GM19351 (cell line): ENCODE measurements around the gene IFNA1.
A peak's percentile ranks its signal among the peaks of the same experiment; 100 is the strongest.
"Not testable (repeated sequence)": the region's sequence is repeated elsewhere in the genome, so short reads cannot be mapped to it uniquely, and the experiment has no call there.

ENCODE experiments used
- ATAC-seq: cut with Tn5 transposase; IDR thresholded peaks from one replicate; pipeline ENCODE4 v1.9.1; 2021; ENCODE audit warnings: mild to moderate bottlenecking, moderate library complexity; ENCODE audit not compliant: unreplicated experiment

IFNA1 gene

DNA sequence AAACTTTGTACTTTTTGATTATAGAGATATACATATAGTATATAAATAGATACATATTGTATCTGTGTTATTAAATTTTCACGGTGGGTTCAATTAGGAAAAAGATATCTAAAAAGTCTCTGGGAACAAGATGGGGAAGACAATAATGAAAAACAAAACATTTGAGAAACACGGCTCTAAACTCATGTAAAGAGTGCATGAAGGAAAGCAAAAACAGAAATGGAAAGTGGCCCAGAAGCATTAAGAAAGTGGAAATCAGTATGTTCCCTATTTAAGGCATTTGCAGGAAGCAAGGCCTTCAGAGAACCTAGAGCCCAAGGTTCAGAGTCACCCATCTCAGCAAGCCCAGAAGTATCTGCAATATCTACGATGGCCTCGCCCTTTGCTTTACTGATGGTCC is at the start of gene IFNA1:
IFNA1 (plus strand) TSS at position 301 of the 400 bp plus-strand sequence; CDS start at position 370, 69 bp downstream.
- no peak for ATAC-seq

DNA sequence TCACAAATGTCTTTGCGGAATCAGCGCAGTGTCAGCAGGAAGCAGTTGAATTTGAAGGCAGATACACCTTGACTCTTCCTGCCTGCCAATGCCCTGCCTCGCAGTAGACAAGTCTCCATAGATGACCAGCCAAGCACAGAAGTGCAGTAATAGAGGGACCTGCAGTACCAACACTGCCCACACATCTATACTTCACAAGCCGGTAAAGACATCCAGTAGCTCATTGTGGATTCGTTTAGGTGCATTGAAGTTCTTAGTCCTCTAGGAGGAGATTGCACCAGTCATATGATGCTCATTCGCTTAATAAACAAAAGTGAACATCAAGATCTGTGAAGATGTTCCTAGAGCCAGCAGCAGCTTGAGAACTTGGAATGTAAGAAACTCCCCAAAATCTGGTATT is 48.0 kb upstream of the IFNA1 start:
- peak; percentile 89 for ATAC-seq

DNA sequence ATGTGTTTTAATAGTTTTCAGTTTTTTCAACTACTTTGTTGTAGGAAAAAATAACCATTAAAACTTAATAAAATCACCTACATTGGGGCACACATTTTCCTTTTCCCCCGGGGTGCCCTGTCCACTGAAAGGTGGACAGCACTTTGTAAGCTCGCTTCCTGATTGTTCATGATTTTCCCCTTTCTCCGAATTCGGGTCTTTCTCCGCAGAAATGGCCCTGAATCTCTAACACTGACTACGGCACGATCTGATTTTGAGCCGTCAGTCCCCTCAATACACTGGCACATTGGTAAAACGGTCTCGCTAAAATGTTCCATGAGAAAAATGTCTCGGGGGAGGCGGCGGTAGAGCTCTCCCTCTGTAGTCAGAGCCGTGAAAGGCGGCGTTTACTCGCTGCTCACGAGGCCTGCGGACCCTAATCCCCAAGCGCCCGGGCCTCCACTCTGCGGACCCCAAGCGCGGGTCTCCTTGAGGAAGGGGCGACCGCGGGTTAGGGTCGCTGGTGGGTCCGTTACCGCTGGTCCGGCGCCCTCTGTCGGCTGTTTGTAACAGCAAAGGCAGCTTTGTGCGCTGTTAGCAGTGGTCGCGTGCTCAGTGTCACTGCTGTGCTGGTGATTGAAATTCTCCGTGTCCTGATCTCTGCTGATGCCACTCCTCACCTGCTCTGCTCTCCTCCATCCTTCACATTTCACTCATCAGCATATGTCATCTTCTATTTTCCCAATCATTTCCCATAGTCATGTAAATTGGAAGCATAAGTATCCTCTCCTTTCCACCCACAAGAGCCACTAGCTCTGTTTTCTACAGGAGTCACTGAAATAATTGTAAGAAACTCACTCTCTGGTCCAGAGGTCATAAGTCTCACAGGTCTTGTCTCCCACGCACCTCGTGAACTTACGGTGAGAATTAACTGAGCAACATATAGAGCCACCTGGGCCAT is 44.2 kb upstream of the IFNA1 start:
- peak; percentile 70 for ATAC-seq

- ATAC-seq: no peak
These were observed 41.2 kb upstream of the IFNA1 start for GRCh38 chr9:21398955-21399489.

DNA sequence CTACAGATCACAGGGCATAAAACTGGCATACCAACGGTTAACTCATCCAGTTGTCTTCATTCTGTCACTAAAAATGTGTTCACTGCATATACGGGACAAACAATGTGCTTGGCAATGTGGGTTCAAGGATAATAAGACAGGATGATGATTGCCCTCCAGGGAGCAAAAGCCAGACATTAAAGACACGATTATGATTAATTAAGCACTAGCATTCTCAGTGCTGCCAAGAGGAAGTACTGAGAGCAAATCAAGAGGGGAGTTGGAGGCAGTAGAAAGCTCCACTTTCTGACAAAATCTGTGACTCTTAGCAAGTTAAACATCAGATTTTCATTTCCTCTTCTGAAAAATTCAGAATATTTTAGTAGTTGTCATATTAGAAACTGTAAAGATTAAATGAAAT is 40.3 kb upstream of the IFNA1 start:
- ATAC-seq: no peak

DNA sequence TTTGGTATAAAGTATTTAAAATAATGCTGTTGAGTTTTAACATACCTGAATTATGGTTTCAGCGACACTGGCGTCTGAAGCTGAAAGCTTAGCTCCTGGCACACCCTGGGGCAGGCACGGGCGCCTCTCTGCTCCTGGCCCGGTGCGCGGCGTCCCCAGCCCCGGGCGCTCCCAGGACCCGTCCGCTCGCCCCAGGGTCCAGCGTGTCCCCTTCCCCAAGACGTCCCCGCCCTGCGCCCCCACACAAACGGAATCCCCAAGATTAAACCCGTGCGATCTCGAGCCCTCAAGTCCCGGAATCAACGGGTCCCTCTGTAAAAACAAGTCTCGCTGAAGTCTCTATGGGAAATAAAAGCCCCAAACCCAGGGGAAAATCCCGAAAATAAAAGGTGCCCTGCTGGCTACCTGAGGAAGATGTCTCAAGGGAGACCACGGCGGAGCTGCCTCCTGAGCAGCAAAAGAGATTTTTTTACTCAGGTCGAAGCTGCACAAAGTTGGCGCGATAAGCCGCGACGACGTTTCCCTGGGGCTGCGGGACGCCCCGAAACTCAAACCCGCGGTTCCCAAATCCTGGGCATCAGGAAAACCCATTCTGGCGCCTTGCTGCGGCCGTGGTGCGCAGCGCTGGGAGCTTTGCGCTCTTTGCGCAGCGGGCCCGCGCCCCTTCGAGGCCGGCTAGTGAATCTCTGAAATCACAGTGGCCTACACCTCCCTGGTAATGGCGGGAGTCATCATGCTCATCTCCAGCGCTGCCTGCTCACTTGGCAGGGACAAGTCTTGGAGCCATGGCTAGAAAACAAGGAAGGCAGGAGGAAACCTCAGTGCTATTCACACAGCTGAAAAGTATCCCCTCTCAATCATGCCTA is 37.6 kb upstream of the IFNA1 start:
- no peak for ATAC-seq

DNA sequence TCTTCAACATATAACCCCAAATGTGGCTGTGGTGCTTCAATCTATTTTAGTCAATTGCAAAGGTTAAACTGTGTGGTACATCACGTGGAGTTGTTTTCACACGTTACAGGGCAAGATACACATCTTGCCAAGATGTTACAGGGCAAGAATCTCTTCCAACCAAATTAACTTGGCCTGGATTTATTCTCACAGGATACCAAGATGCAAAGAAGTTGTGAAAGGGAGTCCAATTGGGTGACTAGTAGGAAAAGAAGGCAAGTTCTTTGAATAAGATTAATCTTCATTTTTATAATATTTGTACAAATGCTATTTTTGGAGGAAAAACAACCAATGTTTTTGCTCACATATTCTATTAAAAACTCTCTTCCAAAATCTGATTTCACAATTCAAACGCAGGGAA is 36.1 kb upstream of the IFNA1 start:
- ATAC-seq: no peak

GRCh38 chr9:21408817-21409216 is 31.4 kb upstream of the IFNA1 start, which contains the start of gene IFNA8:
Gene IFNA8 (plus strand): TSS chr9:21409117. CDS start chr9:21409177, 60 bp downstream.
- ATAC-seq: no peak

DNA sequence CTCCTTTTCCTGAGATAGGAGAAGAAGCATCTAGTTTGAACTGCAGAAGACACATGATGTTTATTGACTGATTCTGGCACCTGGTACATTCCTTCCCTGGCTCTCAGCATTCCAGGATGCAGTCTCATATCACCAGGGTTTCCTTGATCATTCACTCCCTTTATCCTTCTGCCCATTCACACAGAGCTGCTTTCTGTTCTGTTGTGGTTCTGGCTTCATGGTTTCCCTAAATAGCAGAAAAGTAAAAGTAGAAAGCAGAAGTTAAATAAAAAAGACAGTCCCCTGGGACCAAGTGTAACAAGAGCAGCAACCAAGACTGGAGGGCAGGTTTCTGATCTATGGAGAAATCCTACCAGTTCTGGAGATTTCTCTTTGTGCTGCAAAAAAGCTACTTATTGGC is 28.1 kb upstream of the IFNA1 start:
- ATAC-seq: peak; percentile 85

DNA sequence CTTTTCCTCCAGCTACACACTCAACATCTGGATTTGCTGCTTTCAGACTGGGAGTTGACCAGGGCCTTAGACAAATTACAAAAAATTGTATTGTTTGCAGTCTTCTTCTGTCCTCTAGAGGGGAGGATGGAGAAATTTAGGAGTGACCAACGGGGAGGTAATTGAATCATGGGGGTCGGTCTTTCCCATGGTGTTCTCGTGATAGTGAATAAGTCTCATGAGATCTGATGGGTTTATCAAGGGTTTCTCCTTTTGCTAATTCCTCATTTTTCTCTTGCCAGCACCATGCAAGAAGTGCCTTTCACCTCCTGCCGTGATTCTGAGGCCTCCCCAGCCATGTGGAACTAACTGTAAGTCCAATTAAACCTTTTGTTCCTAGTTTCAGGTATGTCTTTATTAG is 27.1 kb upstream of the IFNA1 start:
- ATAC-seq: no peak

DNA sequence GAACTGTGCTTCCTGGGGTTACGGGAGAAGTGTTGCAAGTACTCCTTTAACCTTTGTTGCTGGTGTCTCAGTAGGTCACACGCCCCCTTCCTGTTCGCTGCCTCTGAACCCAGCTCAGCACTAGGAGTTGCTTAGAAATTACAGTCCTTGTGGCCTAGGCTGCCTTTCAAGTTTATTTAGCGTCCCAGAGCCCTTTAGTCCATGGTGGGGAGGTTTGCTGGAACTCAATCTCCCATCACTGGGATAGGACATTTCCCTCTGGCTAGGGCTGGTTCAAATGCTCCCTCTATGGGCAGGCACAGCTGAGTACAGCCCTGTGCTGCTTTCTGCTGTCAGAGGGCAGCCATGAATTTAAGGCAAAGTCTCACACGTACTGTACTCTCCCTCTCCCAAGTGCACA is 26.6 kb upstream of the IFNA1 start:
- ATAC-seq: peak; percentile 47

DNA sequence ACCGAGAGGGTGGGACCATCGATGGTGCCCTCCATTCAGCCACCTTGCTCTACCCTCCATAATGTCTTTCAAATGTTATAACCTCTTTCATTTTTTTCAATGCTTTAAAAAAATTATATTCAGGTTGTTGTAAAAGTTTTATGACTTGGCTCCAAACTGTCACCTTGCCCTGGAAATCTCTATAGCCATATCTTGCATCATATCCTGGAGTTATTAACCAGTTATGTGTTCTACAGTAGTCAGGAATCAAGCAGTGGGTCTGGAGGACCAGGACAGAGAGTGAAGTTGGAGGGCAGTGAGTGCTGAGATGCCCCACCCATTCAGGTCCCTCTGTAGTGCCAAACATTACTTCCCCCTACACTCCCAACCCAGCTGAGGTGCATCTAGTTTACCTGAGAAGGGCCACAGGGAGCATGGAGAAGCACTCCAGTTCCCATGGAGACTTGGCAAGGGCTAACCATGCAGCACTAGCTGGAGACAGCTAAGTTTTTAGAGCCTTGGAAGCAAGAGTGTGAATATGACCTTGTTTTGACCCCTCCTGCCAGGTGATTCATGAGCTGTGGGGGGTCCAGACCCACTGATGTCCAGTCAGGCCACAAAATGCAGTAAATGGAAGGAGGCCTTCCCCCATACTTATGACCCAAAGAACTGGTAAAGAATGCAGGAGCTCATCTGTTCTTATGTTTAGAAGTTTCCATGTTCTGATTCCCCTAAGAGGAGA is 25.9 kb upstream of the IFNA1 start:
- ATAC-seq: no peak

DNA sequence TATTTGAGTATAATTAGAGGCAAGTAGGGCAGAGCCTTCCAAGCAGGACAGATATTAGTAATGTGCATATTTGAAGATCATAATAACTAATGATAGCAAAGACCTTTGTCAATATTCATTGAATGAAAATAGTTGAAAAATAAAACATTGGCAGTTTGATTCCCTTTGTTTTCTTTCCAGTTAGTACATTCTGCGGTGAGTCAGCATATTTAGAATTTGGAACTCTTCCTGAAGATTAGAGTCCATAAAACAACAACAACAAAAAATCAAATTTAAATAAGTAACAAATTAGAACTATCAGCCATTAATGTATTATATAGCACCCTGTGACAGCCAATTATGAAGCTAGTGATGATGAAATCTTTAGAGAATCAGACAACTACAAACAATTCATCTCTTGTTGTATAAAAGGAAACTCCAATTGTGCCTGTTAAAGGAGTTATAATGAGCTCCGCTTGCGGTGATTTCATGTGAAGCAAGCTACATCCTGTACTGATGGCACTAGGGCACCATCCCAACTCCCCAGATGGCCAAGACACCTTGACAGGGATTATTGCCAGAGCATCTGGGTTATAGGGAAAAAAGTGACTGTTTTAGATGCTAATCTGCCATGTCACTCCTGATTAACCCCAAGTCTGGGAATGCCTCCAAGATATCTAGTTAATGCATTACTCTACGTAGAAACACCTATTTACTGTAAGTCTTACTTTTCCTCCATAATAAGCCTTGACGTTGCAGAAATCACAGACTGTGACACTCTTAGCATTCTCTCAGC is 24.6 kb upstream of the IFNA1 start:
- ATAC-seq: no peak

GRCh38 chr9:21428235-21428634 is 12.0 kb upstream of the IFNA1 start:
- peak; percentile 51 for ATAC-seq

DNA sequence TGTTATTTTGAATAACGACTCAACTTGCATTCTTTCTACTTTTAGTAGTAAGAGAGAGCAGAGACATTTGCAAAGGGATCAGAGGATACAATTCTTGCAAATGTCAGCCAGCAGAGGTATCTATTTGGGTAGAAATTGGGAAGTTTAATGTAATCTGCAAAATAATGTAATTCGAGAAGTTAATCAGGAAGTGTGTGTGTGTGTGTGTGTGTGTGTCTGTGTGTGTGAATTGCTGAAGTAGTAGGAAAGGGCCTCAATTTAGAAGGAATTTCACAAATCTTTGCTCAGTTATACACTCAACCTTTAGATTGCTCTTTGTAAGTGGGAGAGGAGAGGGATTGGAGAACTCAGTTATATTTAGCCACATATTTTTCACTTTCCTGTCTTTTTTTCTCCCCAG is 11.0 kb upstream of the IFNA1 start:
- ATAC-seq: no peak

DNA sequence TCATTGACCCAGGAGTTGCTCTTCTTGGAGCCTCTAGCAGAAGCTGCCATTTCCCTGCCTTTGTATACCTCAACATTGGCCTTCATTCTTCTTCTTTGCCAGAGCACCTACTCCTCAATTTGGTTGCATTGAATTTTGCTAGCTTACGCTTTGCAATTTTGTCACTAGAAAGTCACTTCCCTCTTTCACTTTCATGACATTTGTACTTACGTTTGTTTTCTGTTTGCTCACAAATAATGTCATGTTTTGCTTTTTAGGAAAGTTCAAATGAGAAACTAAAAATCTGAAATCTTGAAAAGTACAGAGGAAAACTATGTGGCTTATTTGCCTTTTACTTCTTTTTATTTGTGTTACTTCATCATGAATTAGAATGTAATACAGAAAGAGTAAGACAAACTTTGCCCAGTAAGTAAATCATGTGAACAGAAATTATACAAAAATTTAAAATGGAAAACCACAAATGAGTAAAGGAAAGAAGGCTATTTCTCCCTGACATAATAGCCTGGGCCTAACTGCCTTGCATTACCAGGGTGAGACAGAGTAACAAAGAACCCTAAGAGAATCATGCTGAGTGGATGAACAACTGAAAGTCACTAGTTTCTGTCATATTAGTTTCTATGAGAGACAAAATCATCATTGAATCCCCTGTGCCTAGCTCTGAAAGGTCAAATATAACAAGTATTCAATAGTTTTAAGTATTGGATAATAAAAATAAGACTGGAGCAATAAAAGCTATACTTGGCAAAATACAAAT is 7.4 kb upstream of the IFNA1 start:
- peak; percentile 69 for ATAC-seq

DNA sequence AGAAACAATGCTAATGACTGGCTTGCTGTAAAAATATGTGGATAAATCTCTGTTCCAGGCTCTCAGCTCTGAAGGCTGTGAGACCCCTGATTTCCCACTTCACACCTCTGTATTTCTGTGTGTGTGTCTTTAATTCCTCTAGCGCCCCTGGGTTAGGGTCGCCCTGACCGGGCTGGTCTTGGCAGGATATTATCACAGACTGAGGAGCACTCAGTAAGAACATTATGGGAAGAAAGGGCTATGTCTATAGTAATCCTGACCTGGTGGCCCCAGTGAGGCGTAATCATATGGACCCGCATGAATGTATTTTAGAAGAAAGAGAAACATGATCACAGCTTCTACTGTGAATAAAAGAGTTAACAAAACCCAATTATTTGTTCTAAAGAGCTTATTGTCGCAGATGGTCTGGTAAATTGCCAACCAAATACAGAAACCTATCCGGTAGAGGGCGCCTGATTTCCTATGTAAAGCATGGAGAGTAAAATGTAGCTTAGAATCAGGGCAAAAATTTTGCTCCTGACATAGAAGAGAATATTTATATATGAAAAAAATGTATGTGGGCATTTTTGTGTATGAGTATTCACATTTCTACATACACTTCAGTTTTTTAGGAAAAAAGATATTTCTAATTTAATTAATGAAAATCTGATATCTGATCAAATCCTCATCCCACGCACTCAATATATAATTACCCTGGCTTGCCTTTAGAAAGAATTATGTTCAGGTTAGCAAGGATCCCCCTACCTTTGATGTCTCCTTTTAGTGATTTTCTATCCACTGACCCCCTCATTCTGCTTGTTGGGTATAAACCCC is 5.8 kb upstream of the IFNA1 start:
- ATAC-seq: no peak

DNA sequence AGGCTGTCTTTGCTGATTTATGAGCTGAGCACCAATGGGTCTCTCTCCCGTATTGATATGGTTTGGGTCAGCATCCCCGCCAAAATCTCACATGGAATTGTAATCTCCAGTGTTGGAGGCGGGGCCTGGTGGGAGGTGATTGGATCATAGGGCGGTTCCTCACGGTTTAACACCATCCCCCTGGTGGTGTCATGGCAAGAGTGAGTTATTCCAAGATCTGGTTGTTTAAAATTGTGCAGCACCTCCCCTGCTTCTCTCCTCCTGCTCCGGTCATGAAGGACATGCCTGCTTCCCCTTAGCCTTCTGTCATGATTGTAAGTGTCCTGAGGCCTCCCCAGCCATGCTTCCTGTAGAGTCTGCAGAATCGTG is 5.2 kb upstream of the IFNA1 start:
- not testable (repeated sequence) for ATAC-seq
